Right ventricle myocardium superior (tissue), 1 donor: ENCODE results near the gene SBF1. TPM values are rescaled to one million over a fixed set of nuclear protein-coding genes. Genes with fewer than 3 reads are reported as not detected.
"Not testable (repeated sequence)": the region's sequence is repeated elsewhere in the genome, so short reads cannot be mapped to it uniquely, and the experiment has no call there.

ENCODE experiments used
- ATAC-seq: fragments of 200-7000 bp; cut with Tn5 transposase; one replicate; pipeline ENCODE4 v1.9.1; 2020; ENCODE audit warnings: mild to moderate bottlenecking; ENCODE audit not compliant: poor library complexity
- DNase-seq: peaks from one replicate; pipeline ENCODE4 v3.0.0-alpha.2; 2020
- intact Hi-C: fragments of 100-400 bp; cut with DNase I; formaldehyde crosslinking; loops from one replicate; pipeline ENCODE4 v1.11.2; 2022
- long read RNA-seq: library from polyadenylated mRNA; unstranded; transcript quantifications from one replicate; pipeline ENCODE4 v2.0.0, GENCODE V29; 2021
- total RNA-seq: library from RNA; stranded (reverse); fragmentation: NEBNext Ultra II Directional; extraction: Animal tissue kit (Norgen Biotek cat#: 25700); gene quantifications from one replicate; pipeline ENCODE4 v1.2.1, GENCODE V29; 2021
- donor health status: DM: no; HTN: yes; CAD: no; lungs with severe emphysema.

The SBF1 gene, protein sequence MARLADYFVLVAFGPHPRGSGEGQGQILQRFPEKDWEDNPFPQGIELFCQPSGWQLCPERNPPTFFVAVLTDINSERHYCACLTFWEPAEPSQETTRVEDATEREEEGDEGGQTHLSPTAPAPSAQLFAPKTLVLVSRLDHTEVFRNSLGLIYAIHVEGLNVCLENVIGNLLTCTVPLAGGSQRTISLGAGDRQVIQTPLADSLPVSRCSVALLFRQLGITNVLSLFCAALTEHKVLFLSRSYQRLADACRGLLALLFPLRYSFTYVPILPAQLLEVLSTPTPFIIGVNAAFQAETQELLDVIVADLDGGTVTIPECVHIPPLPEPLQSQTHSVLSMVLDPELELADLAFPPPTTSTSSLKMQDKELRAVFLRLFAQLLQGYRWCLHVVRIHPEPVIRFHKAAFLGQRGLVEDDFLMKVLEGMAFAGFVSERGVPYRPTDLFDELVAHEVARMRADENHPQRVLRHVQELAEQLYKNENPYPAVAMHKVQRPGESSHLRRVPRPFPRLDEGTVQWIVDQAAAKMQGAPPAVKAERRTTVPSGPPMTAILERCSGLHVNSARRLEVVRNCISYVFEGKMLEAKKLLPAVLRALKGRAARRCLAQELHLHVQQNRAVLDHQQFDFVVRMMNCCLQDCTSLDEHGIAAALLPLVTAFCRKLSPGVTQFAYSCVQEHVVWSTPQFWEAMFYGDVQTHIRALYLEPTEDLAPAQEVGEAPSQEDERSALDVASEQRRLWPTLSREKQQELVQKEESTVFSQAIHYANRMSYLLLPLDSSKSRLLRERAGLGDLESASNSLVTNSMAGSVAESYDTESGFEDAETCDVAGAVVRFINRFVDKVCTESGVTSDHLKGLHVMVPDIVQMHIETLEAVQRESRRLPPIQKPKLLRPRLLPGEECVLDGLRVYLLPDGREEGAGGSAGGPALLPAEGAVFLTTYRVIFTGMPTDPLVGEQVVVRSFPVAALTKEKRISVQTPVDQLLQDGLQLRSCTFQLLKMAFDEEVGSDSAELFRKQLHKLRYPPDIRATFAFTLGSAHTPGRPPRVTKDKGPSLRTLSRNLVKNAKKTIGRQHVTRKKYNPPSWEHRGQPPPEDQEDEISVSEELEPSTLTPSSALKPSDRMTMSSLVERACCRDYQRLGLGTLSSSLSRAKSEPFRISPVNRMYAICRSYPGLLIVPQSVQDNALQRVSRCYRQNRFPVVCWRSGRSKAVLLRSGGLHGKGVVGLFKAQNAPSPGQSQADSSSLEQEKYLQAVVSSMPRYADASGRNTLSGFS (N-terminal part only)
- 46.6 TPM for total RNA-seq
- long read RNA-seq, full-length matches to known transcripts = 12 of 92 reads
- long read RNA-seq, partial matches to known transcripts = 64 of 92 reads
- long read RNA-seq, other reads (novel, unspliced or antisense) = 16 of 92 reads

DNA sequence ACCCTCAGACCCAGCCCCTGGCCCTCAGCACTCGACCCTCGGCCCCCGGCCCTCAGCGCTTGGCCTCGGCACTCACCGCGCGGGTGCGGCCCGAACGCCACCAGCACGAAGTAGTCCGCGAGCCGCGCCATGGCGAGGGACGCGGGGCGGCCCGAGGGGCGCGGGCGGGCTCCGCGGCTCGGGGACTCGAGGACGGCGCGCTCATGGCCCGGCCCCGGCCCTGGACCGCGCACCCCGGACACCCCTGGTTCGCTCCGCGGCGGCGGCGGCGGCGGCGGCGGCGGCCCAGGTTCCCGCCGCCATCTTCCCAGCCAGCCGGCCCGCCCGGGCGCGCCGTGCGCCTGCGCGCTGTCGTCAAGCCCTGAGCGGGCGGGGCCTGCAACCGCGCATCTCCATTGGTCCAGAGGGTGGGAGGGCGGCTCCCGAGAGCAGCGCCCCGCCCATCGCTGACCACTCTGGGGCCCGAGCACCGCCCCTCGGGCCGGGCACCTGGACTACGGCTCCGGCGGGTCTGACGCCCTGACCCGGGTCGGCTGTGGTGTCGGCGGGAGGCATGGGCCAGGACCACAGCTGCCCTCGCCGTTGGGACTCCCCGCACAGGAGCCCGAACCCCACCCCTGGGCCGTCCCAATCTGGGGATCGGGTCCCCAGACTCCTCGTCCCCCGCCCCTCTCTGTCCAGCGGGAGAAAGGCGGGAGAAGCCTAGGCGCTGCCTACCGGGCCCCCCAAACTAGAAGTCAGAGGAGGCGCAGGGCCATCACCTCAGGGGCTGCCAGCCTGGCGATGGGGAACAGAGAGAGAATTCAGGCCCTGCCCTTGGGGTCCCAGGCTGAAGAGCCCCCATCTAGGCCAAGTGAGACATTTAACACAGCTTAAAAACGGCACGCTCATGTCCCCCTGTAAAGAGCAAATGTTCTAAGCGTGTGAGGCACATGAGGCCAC, at the start of gene SBF1:
TSS of gene SBF1 (minus strand) at position 326 of the 942 bp plus-strand sequence. CDS start at position 131, 195 bp downstream.
- intact Hi-C loops = no loop called here
- peak; percentile 99 for ATAC-seq
- DNase-seq = peak; percentile 96

DNA sequence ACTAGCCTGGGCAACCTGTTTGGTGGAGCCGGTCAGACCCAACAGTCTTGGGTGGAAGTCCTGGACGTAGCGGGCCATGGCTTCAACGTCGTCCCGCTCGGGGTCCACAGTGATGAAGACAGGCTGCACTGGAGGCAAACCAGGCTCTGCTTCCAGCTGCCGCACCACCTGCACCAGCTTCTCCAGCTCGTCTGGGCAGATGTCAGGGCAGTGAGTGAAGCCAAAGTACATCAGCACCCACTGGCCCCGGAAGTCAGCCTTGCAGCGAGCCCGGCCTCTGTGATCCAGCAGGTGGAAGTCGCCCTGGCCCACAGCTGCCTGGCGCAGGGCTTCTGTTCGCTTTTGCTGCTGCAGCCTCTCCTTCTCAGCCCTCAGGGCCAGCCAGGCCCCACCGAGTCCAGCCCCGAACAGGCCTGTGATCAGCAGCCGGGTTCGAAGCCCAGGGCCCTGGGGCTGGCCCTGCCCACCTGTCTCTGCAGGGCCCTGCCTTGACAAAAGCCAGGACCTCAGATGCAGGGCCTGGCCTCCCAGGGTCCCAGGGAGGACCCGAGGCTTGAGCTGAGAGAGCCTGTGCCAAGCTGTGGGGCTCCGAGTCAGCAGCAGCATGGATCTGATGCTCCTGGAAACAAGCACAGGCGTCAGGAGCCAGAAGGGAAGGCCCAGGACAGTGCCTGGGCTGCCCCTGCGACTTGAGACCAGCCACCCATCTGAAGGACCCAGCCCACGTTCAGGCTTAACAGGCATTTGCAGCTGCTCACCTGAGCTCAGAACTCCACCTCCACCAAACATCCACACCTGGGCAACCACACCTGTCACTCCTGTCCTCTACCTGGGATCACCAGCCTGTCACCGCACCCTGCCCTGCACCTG, 49.2 kb upstream of the SBF1 start:
- ATAC-seq (no peak), DNase-seq (no peak)
- intact Hi-C loops = no loop called here

DNA sequence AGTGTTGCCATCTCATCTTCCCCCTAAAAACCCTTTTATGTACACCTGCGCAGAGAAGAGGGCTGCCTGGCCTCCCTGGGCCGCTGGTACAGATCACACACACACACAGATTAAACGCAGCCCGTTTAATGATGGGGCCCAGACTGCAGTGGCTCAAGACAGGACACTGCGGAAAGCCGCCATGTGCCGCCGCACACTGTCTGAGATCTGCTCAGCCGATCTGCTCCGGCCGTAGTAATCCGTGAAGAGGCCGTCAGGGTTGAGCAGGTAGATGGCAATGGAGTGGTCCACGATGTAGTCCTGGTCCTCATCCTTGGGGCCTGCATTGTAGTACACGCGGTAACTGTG, 48.6 kb upstream of the SBF1 start:
- intact Hi-C loops = no loop called here
- ATAC-seq (no peak), DNase-seq (no peak)

DNA sequence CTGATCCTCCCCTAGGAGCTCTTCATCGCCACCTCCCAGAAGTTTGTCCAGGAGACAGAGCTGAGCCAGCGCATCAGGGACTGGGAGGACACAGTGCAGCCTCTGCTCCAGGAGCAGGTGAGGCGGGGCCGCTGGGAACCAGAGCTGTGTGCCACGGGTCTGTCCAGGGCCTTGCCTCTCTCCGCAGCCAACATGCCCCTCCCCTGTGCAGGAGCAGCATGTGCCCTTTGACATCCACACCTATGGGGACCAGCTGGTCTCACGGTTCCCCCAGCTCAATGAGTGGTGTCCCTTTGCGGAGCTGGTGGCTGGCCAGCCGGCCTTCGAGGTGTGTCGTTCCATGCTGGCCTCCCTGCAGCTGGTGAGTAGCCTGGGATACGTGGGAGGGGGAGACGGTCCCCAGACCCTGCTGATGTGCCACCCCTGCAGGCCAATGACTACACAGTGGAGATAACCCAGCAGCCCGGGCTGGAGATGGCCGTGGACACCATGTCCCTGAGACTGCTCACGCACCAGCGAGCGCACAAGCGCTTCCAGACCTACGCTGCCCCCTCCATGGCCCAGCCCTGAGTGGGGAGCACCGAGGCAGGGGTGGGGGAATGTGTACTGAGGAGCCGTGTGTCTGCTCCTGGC, 48.1 kb upstream of the SBF1 start:
- ATAC-seq (no peak), DNase-seq (no peak)
- intact Hi-C loops = no loop called here

DNA sequence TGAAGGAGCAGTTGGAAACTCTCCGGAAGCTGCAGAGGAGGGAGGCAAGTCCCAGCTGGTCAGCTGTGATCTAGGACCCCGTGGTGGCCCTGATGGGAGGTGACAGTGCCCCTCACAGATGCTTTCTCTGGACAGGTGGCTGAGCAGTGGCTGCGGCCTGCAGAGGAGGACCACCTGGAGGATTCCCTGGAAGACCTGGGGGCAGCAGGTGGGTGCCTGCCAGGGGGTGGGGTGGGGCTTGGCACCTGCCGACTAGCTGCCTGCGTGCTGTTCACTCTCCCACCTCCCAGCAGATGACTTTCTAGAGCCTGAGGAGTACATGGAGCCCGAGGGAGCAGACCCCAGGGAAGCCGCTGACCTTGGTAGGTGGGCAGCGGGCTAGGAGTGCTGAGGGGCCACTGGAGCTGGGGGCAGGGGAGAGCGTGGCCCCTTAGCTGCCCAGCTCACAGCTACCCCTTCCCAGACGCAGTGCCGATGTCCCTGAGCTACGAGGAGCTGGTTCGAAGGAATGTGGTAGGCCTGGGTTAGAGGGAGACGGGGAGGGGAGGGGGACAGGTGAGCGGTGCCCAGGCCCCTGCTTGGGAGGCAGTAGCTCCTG, 47.5 kb upstream of the SBF1 start:
- intact Hi-C loops = no loop called here
- DNase-seq (no peak), ATAC-seq (no peak)

DNA sequence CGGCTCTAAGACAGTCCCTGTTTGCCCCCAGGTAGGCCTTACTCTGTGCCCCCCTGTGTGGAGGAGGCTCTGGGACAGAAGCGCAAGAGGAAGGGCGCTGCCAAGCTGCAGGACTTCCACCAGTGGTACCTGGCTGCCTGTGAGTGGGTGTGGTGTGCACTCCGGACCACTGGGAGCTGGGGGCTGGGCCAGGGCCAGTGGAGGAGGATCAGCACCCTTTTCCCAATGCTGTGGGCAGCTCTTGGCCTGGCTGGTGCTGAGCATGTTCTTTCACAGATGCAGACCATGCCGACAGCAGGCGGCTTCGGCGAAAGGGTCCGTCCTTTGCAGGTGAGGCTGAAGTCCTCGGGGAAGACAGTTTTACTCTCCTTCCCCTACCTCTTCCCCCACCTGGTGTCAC, 46.9 kb upstream of the SBF1 start:
- intact Hi-C loops = no loop called here
- no peak for ATAC-seq
- no peak for DNase-seq

DNA sequence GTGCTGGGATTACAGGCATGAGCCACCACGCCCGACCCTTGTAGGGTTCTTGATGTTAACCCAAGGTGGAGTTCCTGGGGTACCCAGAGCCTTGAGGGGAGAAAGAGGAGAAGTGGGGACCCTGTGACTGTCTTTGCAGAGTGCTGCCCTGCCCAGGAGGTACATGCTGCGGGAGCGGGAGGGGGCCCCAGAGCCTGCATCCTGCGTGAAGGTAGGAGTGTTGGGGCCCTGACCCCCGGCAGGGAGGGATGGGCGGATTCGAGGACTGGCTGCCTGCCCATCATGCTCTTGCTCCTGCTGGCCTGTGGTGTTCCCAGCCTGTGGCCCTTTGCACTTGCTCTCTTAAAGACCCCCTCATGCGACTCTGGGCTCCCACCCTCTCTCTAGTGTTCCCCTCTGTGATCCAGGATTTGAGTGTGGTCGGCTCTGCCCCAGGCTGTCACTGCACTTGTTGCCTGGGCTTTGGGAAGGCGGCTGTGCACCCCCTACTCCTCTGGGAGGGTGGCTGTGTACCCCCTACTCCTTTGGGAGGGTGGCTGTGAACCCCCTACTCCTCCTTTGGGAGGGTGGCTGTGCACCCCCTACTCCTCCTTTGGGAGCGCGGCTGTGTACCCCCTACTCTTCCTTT, 46.1 kb upstream of the SBF1 start:
- DNase-seq = no peak
- no peak for ATAC-seq
- intact Hi-C loops = no loop called here

DNA sequence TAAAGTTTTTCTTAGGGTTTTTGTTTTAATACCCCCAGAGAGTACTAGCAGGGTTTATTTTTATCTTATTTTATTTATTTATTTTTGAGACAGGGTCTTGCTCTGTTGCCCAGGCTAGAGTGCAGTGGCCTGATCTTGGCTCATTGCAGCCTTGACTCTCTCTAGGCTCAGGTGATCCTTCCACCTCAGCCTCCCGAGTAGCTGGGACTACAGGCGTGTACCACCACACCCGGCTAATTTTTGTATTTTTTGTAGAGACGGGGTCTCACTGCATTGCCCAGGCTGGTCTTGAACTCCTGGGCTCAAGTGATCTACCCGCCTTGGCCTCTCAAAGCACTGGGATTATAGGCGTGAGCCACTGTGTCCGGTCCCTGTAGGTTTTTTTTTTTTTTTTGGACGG, 45.3 kb upstream of the SBF1 start:
- intact Hi-C loops, DNase-seq, ATAC-seq: not testable (repeated sequence)

DNA sequence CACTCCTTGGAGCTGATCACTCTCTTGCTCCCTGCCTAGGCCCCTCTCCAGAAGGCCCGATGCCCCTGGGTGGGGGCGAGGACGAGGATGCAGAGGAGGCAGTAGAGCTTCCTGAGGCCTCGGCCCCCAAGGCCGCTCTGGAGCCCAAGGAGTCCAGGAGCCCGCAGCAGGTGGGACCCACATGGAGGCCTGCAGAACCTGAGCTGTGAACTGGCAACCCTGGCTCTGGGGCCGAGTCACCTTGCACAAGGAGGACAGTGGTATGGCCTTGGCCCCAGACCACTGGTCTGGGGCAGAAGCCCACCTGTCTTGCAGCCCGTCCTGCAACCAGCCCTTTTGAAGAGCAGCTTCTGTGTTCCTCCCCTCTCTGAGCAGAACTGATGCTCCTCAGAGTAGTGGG, 44.3 kb upstream of the SBF1 start:
- no peak for ATAC-seq
- intact Hi-C loops = no loop called here
- DNase-seq = no peak

DNA sequence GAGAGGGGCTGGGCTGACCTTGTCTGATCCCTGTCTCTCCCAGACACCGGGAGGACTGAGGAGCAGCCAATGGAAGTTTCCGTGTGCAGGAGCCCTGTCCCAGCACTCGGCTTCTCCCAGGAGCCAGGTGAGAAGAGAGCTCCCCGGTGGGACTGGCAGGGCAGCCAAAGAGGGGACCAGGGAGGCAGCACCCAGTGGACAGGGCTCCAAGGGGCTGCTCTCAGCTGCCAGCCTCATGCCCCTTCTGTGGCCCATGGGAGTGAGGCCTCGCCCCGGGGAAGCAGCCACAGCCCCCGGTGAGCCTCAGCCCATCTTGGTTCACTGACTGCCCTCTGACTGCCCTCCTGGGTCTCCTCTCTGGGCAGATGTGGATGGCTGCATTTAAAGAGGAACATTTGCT, 43.8 kb upstream of the SBF1 start:
- no peak for ATAC-seq
- intact Hi-C loops = no loop called here
- DNase-seq = no peak

DNA sequence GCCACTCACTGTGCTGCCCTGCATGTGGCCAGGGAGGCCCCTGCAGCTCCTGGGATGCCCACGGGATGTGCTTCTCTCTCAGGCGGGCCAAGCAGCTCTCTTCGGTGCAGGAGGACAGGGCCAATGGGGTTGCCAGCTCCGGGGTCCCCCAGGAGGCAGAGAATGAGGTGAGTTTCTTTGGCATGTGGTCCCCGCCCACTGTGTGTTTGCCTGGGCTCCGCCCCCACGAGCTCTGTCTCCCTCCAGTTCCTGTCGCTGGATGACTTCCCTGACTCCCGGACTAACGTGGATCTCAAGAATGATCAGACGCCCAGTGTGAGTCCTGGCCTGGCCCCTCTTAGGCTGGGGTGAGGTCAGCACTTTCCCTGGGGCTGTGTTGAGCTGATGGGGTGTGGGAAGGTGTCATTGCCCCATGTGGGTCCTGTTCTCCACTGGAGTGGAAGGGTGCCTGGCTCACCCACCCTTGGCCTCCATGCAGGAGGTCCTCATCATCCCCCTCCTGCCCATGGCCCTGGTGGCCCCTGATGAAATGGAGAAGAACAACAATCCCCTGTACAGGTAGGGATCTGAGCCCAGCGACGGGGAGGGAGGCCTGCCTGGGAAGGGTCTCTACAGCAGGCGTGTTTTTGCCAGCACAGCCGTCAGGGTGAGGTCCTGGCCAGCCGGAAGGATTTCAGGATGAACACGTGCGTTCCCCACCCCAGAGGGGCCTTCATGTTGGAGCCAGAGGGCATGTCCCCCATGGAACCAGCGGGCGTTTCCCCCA, 42.8 kb upstream of the SBF1 start:
- ATAC-seq (no peak), DNase-seq (no peak)
- intact Hi-C loops = no loop called here

DNA sequence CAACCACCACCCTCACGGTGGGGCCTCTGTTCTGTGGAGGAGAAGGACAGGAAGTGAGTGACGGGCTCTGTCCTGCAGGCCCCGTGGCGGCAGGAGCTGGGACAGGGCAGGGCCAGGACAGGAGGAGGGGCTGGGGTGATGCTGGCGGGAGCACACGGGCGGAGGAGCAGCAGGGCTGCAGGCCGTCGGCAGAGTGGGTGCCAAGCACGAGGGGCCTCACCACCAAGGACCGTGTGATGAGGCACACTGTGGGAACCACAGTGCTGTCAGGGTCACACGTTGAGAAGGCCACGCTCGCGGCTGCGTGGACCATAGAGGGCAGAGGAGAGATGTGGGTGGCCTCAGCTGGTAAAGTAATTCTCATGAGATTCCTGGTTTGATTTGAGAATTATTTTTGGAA, 42.1 kb upstream of the SBF1 start:
- intact Hi-C loops = no loop called here
- ATAC-seq = no peak
- DNase-seq = no peak

DNA sequence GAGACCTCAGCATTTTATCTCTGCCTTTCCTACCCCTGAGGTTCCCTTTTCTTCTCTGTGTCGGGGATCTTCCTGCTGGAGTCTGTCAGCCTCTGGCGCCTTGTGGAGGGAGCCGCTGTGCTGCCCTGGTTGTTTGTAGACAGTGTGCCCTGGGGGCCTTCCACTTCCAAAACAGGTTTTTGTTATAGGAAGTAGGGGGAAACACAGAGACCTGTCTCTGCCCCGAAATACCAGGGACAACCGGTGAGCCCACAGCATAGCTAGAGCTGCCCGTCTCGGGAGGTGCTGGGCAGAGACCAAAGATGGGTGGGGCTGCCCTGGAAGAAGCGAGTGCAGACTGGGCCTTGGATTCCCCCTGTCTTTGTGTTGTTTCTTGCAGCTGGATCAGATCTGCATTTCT, 41.2 kb upstream of the SBF1 start:
- ATAC-seq = no peak
- DNase-seq = no peak
- intact Hi-C loops = no loop called here

DNA sequence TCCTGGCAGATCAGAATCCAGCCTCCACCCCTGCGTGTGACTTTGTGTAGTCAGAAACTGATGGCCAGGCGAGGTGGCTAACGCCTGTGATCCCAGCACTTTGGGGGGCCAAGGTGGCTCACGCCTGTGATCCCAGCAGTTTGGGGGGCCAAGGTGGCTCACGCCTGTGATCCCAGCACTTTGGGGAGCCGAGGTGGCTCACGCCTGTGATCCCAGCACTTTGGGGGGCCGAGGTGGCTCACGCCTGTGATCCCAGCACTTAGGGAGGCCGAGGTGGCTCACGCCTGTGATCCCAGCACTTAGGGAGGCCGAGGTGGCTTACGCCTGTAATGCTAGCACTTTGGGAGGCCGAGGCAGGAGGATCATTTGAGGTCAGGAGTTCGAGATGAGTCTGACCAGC, 38.3 kb upstream of the SBF1 start:
- intact Hi-C loops = no loop called here
- DNase-seq (no peak), ATAC-seq (no peak)

DNA sequence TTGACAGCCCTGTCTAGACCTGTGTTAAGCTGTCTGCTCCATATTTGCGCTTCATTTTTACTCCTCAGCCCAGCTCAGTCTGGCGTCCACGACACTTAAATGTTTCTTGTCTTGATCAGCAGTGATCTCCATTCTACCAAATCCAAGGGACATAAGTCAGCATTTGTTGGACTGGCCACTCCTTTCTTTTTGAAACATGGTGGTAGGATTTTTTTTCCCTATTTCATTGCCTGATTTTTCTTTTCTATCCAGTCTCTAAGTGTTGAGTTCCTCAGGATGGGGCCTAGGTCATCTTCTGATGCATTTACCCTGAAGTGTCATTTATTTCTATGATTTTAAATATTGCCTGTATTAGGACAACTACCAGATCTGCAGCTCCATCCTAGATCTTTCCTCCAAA, 34.1 kb upstream of the SBF1 start:
- intact Hi-C loops = no loop called here

More for the DNA sequence above, 34.1 kb upstream of the SBF1 start:
- no peak for DNase-seq
- ATAC-seq = no peak
